Sigmoid colon (tissue), 4 donors: Measurements from ENCODE around the gene PPP1R12B.
A peak's percentile ranks its signal among the peaks of the same experiment; 100 is the strongest.

Experiments
- CTCF ChIP-seq, 4 experiments: fragments of 450-650 bp in 3 of 4; fragments of 200-600 bp in 1 of 4; IDR thresholded peaks; one replicate each; pipeline ENCODE4 v1.5.1; 2016 to 2019; ENCODE audit warnings: antibody characterized with exemption in 4 of 4, mild to moderate bottlenecking in 3 of 4, moderate library complexity in 2 of 4
- EP300 ChIP-seq, 4 donors: sonication (generic); formaldehyde crosslinking; IDR thresholded peaks; one replicate each; pipeline ENCODE4 v1.6.1; 2017; ENCODE audit warnings: antibody characterized with exemption in 4 of 4
- POLR2A ChIP-seq, 2 donors: fragments of 450-650 bp; IDR thresholded peaks; one replicate each; pipeline ENCODE4 v1.6.1; 2016; ENCODE audit warnings: antibody characterized with exemption in 2 of 2, mild to moderate bottlenecking in 2 of 2, moderate library complexity in 2 of 2
- POLR2AphosphoS5 ChIP-seq, 4 donors: sonication (generic); formaldehyde crosslinking; IDR thresholded peaks; one replicate each; pipeline ENCODE4 v1.6.1; 2017; ENCODE audit warnings: antibody characterized with exemption in 4 of 4

DNA sequence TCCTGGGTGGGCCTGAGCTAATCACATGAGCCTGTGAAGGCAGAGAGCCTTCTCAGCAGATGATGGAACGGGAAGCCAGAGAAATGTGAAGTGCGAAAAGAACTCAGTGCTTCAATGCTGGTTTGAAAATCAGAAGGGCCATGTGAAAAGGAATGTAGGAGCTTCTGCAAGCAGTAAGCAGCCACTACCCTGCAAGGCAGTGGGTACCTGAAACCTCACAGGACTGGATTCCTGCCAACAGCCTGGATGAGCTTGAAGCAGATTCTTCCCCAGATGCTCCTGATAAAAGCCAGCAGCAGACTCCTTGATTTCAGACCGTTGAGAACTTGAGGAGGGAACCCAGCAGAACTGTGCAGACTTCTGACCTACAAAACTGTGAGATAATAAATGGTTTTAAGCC, 203.2 kb downstream of the PPP1R12B start:
- TF ChIP-seq CTCF (IDR thresholded peaks at IDR 0.05) (no peak), POLR2A (IDR thresholded peaks at IDR 0.05) (no peak), POLR2AphosphoS5 (IDR thresholded peaks at IDR 0.05) (peak in 2 of 4 donors; percentile 46 to 64), EP300 (IDR thresholded peaks at IDR 0.05) (no peak)
